Loucy (cell line): Measurements from ENCODE around the gene PERP.

Source experiments
- H2AFZ ChIP-seq: fragments of 200-600 bp; sonication (generic); 2 replicates; pipeline ENCODE4 v1.6.0; 2016; ENCODE audit warnings: antibody characterized with exemption, mild to moderate bottlenecking, low read length, moderate library complexity
- H3F3A ChIP-seq: fragments of 200-600 bp; 2 replicates; pipeline ENCODE4 v1.6.0; 2016; ENCODE audit warnings: antibody characterized with exemption, low read depth, mild to moderate bottlenecking
- H3K27me3 ChIP-seq: fragments of 200-600 bp; sonication (generic); 2 replicates; pipeline ENCODE4 v1.6.1; 2014; ENCODE audit warnings: low read length, mild to moderate bottlenecking; ENCODE audit not compliant: insufficient read depth, poor library complexity, severe bottlenecking
- H3K36me3 ChIP-seq: fragments of 200-600 bp; sonication (generic); 2 replicates; pipeline ENCODE4 v1.6.1; 2016; ENCODE audit warnings: low read length; ENCODE audit not compliant: insufficient read depth
- H3K4me1 ChIP-seq: fragments of 200-600 bp; sonication (generic); 2 replicates; pipeline ENCODE4 v1.5.1; 2014; ENCODE audit warnings: low read length, mild to moderate bottlenecking; ENCODE audit not compliant: insufficient read depth, poor library complexity, severe bottlenecking
- H3K4me2 ChIP-seq: fragments of 200-600 bp; sonication (generic); 2 replicates; pipeline ENCODE4 v1.6.0; 2014; ENCODE audit warnings: antibody characterized with exemption, low read length, low read depth, mild to moderate bottlenecking; ENCODE audit not compliant: poor library complexity, severe bottlenecking
- H3K4me3 ChIP-seq: fragments of 200-600 bp; sonication (generic); 2 replicates; pipeline ENCODE4 v1.5.1; 2014; ENCODE audit warnings: low read length, mild to moderate bottlenecking, mixed read lengths; ENCODE audit not compliant: poor library complexity, severe bottlenecking
- H3K79me2 ChIP-seq: fragments of 200-600 bp; sonication (generic); 2 replicates; pipeline ENCODE4 v1.6.1; 2014; ENCODE audit warnings: low read length; ENCODE audit not compliant: insufficient read depth
- H3K9ac ChIP-seq: fragments of 200-600 bp; sonication (generic); 2 replicates; pipeline ENCODE4 v1.6.0; 2014; ENCODE audit warnings: mild to moderate bottlenecking, low read depth, low read length, moderate library complexity; ENCODE audit not compliant: poor library complexity, severe bottlenecking
- H3K9me2 ChIP-seq: fragments of 200-600 bp; sonication (generic); replicated peaks from 2 replicates; pipeline ENCODE4 v1.6.1; 2016; ENCODE audit warnings: low read depth, low read length, mixed read lengths
- H3K9me3 ChIP-seq: fragments of 200-600 bp; sonication (generic); 2 replicates; pipeline ENCODE4 v1.6.1; 2014; ENCODE audit warnings: mild to moderate bottlenecking, antibody characterized with exemption, low read length, low read depth; ENCODE audit not compliant: insufficient read depth
- H4K20me1 ChIP-seq: fragments of 200-600 bp; sonication (generic); 2 replicates; pipeline ENCODE4 v1.6.0; 2014; ENCODE audit warnings: antibody characterized with exemption, low read length, mild to moderate bottlenecking; ENCODE audit not compliant: insufficient read depth, poor library complexity, severe bottlenecking
- EZH2phosphoT487 ChIP-seq: fragments of 200-600 bp; IDR thresholded peaks from 2 replicates; pipeline ENCODE4 v1.6.1; 2018; ENCODE audit warnings: antibody characterized with exemption, mild to moderate bottlenecking, moderate library complexity, borderline replicate concordance
- TF ChIP-seq, protein P1 (sequence below): fragments of 200-600 bp; sonication (generic); conservative IDR thresholded peaks from 2 replicates; pipeline ENCODE4 v1.5.1; 2014; ENCODE audit warnings: mild to moderate bottlenecking, antibody characterized with exemption, low read length

Gene PERP

DNA sequence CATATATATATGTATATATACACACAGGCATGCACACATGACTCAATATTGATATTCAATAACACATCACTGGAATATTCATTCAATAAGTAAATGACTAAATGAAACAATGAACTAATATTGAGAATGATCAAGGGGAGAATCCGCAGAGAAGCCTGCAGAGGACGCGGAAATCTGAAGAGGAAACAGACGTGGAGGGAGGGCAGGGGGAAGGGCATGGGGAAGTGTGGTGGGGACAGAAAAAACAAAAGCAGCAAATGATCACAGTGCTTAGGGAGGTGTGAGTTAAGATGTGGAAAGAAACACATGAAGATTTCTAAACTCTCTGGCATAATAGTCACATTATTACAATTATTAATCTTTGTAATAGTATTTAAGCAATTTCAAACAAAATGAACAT, 14.5 kb downstream of the PERP start:
- Histone ChIP-seq H3K4me3 (no peak overlapping the region), H2AFZ (no peak overlapping the region), H3K9me2 (no peaks in the 10 kb centered on the region), H3K79me2 (no peaks in the 10 kb centered on the region), H4K20me1 (no peaks in the 10 kb centered on the region), H3K9me3 (no peaks in the 10 kb centered on the region), H3K36me3 (no peaks in the 10 kb centered on the region), H3K4me1 (no peaks in the 10 kb centered on the region), H3K9ac (no peak overlapping the region), H3F3A (no peaks in the 10 kb centered on the region), H3K27me3 (no peaks in the 10 kb centered on the region), H3K4me2 (no peak overlapping the region)
- no peak for TF ChIP-seq EZH2phosphoT487
- TF ChIP-seq, protein P1, sequence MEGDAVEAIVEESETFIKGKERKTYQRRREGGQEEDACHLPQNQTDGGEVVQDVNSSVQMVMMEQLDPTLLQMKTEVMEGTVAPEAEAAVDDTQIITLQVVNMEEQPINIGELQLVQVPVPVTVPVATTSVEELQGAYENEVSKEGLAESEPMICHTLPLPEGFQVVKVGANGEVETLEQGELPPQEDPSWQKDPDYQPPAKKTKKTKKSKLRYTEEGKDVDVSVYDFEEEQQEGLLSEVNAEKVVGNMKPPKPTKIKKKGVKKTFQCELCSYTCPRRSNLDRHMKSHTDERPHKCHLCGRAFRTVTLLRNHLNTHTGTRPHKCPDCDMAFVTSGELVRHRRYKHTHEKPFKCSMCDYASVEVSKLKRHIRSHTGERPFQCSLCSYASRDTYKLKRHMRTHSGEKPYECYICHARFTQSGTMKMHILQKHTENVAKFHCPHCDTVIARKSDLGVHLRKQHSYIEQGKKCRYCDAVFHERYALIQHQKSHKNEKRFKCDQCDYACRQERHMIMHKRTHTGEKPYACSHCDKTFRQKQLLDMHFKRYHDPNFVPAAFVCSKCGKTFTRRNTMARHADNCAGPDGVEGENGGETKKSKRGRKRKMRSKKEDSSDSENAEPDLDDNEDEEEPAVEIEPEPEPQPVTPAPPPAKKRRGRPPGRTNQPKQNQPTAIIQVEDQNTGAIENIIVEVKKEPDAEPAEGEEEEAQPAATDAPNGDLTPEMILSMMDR, result no peak

- no peak overlapping the region for H3K4me2 ChIP-seq
- no peaks in the 10 kb centered on the region for H3F3A ChIP-seq
- no peaks in the 10 kb centered on the region for H3K4me1 ChIP-seq
- no peak overlapping the region for H3K9ac ChIP-seq
- no peaks in the 10 kb centered on the region for H4K20me1 ChIP-seq
- no peak overlapping the region for H3K4me3 ChIP-seq
- H3K79me2 ChIP-seq, result no peaks in the 10 kb centered on the region
- no peak overlapping the region for H2AFZ ChIP-seq
- TF ChIP-seq EZH2phosphoT487, result no peak
- TF ChIP-seq, protein P1, result no peak
- H3K9me2 ChIP-seq, result no peaks in the 10 kb centered on the region
- no peaks in the 10 kb centered on the region for H3K27me3 ChIP-seq
- H3K9me3 ChIP-seq, result no peaks in the 10 kb centered on the region
- no peaks in the 10 kb centered on the region for H3K36me3 ChIP-seq
Observed at GRCh38 chr6:138089325-138089724, 17.9 kb downstream of the PERP start.

- TF ChIP-seq EZH2phosphoT487, result no peak
- TF ChIP-seq, protein P1, result no peak
- Histone ChIP-seq H2AFZ (no peak overlapping the region), H3K27me3 (no peaks in the 10 kb centered on the region), H3K9ac (no peak overlapping the region), H3K79me2 (no peaks in the 10 kb centered on the region), H3K9me3 (no peaks in the 10 kb centered on the region), H4K20me1 (no peaks in the 10 kb centered on the region), H3K4me1 (no peaks in the 10 kb centered on the region), H3K4me3 (no peak overlapping the region), H3K36me3 (no peaks in the 10 kb centered on the region), H3F3A (no peaks in the 10 kb centered on the region), H3K4me2 (no peak overlapping the region), H3K9me2 (no peaks in the 10 kb centered on the region)
Observed at GRCh38 chr6:138088326-138088762, 18.9 kb downstream of the PERP start.
